ENCODE results near the gene SYT7. TPM values are rescaled to one million over a fixed set of nuclear protein-coding genes. Genes with fewer than 3 reads are reported as not detected.
"Not testable (repeated sequence)": the region's sequence is repeated elsewhere in the genome, so short reads cannot be mapped to it uniquely, and the experiment has no call there.

SYT7 gene
- polyA plus RNA-seq, 2 of the 4 experiments (the other 2 are of a cell fraction) = 0.37 to 1.0 TPM

DNA sequence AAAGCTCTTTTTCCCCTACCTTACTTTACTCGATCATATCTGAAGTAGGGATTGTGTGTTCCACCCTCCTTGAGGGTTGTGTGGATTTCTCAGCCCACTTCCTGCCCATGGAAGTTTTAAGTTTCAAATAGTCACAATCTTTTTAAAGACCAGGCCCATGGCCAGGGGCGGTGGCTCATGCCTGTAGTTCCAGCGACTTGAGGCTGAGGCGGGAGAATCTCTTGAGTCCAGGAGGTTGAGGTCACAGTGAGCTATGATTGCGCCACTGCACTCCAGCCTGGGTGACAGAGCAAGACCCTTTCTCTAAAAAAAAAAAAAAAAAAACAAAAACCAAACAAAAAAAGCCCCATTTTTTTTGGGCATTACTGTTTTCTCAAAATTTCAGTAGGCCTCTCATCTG, 108.6 kb downstream of the SYT7 start:
- ChIA-PET CTCF (interaction anchor here (0.8 to 8.2 kb wide), 8 partner anchors 26 to 166 kb away, joined by 3 to 59 read pairs (median 4); no protein-coding TSS in a partner anchor), POLR2A (no interaction called here)
- ATAC-seq (no peak), FAIRE-seq (no peak), DNase-seq (ENCODE audit: low read depth in 1 of 2, low spot score in 1 of 2) (no peak)
- 95% methylated on average over 5 of the region's 5 CpGs for WGBS (ENCODE audit: missing lambda C conversion rate)
- Histone ChIP-seq H3K4me1 (no peaks in the 10 kb centered on the region), H3K4me2 (no peak overlapping the region), H3K9me3 (no peaks in the 10 kb centered on the region), H3K27ac (no peak overlapping the region), H3K4me3 (no peak overlapping the region)
- TF ChIP-seq TP53 (CRISPR knock-in tag; IDR thresholded peaks at IDR 0.05) = no peak
- TF ChIP-seq CHD4 (IDR thresholded peaks at IDR 0.05; ENCODE audit: borderline replicate concordance) = no peak
- TF ChIP-seq MAFK (IDR thresholded peaks at IDR 0.05; ENCODE audit: partially characterized antibody) = no peak
- no peak for TF ChIP-seq HES2 (IDR thresholded peaks at IDR 0.05)
- no peak for TF ChIP-seq FOXS1 (CRISPR knock-in tag; IDR thresholded peaks at IDR 0.05)
- no peak for TF ChIP-seq ZNF302 (CRISPR knock-in tag; IDR thresholded peaks at IDR 0.05)
- no peak for TF ChIP-seq CEBPB (IDR thresholded peaks at IDR 0.05)
- TF ChIP-seq HOXB5 (CRISPR knock-in tag; IDR thresholded peaks at IDR 0.05) = no peak
- no peak for TF ChIP-seq MAX (IDR thresholded peaks at IDR 0.05)
- no peak for TF ChIP-seq FOSL2 (IDR thresholded peaks at IDR 0.05)
- no peak for TF ChIP-seq FOSL2 (CRISPR knock-in tag; IDR thresholded peaks at IDR 0.05)
- no peak for TF ChIP-seq HOXB13 (CRISPR knock-in tag; IDR thresholded peaks at IDR 0.05; ENCODE audit: low read depth)
- TF ChIP-seq RFX5 (IDR thresholded peaks at IDR 0.05) = no peak
- no peak for TF ChIP-seq KDM1A (IDR thresholded peaks at IDR 0.05; ENCODE audit: low read depth)
- TF ChIP-seq RNF2 (IDR thresholded peaks at IDR 0.05; ENCODE audit: borderline replicate concordance, low read depth) = no peak

DNA sequence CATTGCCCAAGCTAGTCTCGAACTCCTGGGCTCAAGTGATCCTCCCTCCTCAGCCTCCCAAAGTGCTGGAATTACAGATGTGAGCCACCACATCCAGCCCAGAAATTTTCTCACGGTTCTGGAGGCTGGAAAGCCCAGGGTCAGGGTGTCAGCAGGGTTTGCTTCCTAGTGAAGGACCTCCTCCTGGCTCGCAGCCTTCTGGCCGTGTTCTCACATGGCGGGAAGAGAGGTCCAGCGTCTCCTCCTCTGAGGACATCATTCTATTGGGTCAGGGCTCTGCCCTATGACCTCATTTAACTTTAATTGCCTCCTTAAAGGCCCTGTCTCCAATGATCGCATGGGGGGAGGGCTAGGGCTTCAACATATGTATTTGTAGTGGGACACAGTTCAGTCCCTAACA, 112.9 kb downstream of the SYT7 start:
- H3K4me2 ChIP-seq = no peak overlapping the region
- no peaks in the 10 kb centered on the region for H3K4me1 ChIP-seq
- FAIRE-seq = no peak
- CTCF ChIA-PET = interaction anchor here (2.1 to 5.9 kb wide), 6 partner anchors 10 to 170 kb away, joined by 5 to 35 read pairs (median 16); no protein-coding TSS in a partner anchor
- no peaks in the 10 kb centered on the region for H3K9me3 ChIP-seq
- POLR2A ChIA-PET = no interaction called here
- H3K4me3 ChIP-seq = no peak overlapping the region
- no peak overlapping the region for H3K27ac ChIP-seq
- no peak for DNase-seq (ENCODE audit: low read depth in 1 of 2, low spot score in 1 of 2)
- TF ChIP-seq NFE2L2 (conservative IDR thresholded peaks at IDR 0.05; ENCODE audit: low read length) (no peak), NPAS2 (CRISPR knock-in tag; IDR thresholded peaks at IDR 0.05; ENCODE audit: borderline replicate concordance) (no peak), USF2 (IDR thresholded peaks at IDR 0.05) (no peak), MAX (IDR thresholded peaks at IDR 0.05) (no peak), HMGXB4 (CRISPR knock-in tag; IDR thresholded peaks at IDR 0.05; ENCODE audit: borderline replicate concordance) (no peak), ZC3H11A (IDR thresholded peaks at IDR 0.05) (no peak), ESRRA (IDR thresholded peaks at IDR 0.05; ENCODE audit: borderline replicate concordance, low read length) (no peak), CHD2 (IDR thresholded peaks at IDR 0.05; ENCODE audit: low read length, partially characterized antibody) (no peak)
- 82% methylated on average over 7 of the region's 7 CpGs for WGBS (ENCODE audit: missing lambda C conversion rate)
- no peak for ATAC-seq

DNA sequence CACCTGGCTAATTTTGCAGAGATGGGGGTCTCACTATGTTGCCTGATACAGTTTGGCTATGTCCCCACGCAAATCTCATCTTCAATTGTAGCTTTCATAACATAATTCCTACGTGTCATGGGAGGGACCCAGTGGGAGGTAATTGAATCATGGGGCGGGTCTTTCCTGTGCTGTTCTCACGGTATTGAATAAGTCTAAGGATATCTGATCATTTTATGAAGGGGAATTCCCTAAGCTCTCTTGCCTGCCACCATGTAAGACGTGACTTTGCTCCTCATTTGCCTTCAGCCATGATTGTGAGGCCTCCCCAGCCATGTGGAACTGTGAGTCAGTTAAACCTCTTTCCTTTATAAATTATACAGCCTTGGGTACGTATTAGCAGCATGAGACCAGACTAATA, 113.3 kb downstream of the SYT7 start:
- POLR2A ChIA-PET = not testable (repeated sequence)

More for the DNA sequence above, 113.3 kb downstream of the SYT7 start:
- not testable (repeated sequence) for ATAC-seq; H3K9me3 ChIP-seq; H3K4me1 ChIP-seq; FAIRE-seq; H3K27ac ChIP-seq; DNase-seq (ENCODE audit: low read depth in 1 of 2, low spot score in 1 of 2); H3K4me2 ChIP-seq; H3K4me3 ChIP-seq
- WGBS (ENCODE audit: missing lambda C conversion rate) = 78% methylated on average over 6 of the region's 6 CpGs
- CTCF ChIA-PET = interaction anchor here (2.1 to 5.9 kb wide), 5 partner anchors 11 to 171 kb away, joined by 5 to 35 read pairs (median 11); no protein-coding TSS in a partner anchor

Small RNA genes within 50 kb of the gene (small RNA-seq; reads per million reads assigned to genes)
- gene MIR4488 = 0 to 1.9 (median 0) reads per million in 6 experiments

Other genes with a start within 250 kb of the SYT7 start
- gene DDB1, start 248.0 kb downstream of the SYT7 start, polyA plus RNA-seq (2011; rRNA removed) = 213 and 222 TPM in 2 replicates
- gene DDB1, start 248.0 kb downstream of the SYT7 start, polyA plus RNA-seq (2017; fragmentation: RNase III; extraction: RNeasy Plus Mini Kit Qiagen cat#74134 plus additional on column Dnase treatment) = 149 to 154 TPM (median 149 TPM) in 3 replicates
- gene TKFC, start 247.8 kb downstream of the SYT7 start, polyA plus RNA-seq (2011; rRNA removed) = 46.5 and 51.2 TPM in 2 replicates
- gene TKFC, start 247.8 kb downstream of the SYT7 start, polyA plus RNA-seq (2017; fragmentation: RNase III; extraction: RNeasy Plus Mini Kit Qiagen cat#74134 plus additional on column Dnase treatment) = 42.6 to 53.6 TPM (median 48.7 TPM) in 3 replicates
- gene CYB561A3, start 219.2 kb downstream of the SYT7 start, polyA plus RNA-seq (2011; rRNA removed) = 50.8 and 58.1 TPM in 2 replicates
- gene CYB561A3, start 219.2 kb downstream of the SYT7 start, polyA plus RNA-seq (2017; fragmentation: RNase III; extraction: RNeasy Plus Mini Kit Qiagen cat#74134 plus additional on column Dnase treatment) = 50.4 to 56.9 TPM (median 55.4 TPM) in 3 replicates
- gene TMEM138, start 218.7 kb downstream of the SYT7 start, polyA plus RNA-seq (2011; rRNA removed) = 143 and 156 TPM in 2 replicates
- gene TMEM138, start 218.7 kb downstream of the SYT7 start, polyA plus RNA-seq (2017; fragmentation: RNase III; extraction: RNeasy Plus Mini Kit Qiagen cat#74134 plus additional on column Dnase treatment) = 80.3 to 95.6 TPM (median 88.2 TPM) in 3 replicates
- gene TMEM216, start 188.5 kb downstream of the SYT7 start, polyA plus RNA-seq (2011; rRNA removed) = 33.6 and 49.0 TPM in 2 replicates
- gene TMEM216, start 188.5 kb downstream of the SYT7 start, polyA plus RNA-seq (2017; fragmentation: RNase III; extraction: RNeasy Plus Mini Kit Qiagen cat#74134 plus additional on column Dnase treatment) = 9.9 to 11.9 TPM (median 10.6 TPM) in 3 replicates
- gene CPSF7, start 151.1 kb downstream of the SYT7 start, polyA plus RNA-seq (2011; rRNA removed) = 56.7 and 72.9 TPM in 2 replicates
- gene CPSF7, start 151.1 kb downstream of the SYT7 start, polyA plus RNA-seq (2017; fragmentation: RNase III; extraction: RNeasy Plus Mini Kit Qiagen cat#74134 plus additional on column Dnase treatment) = 62.9 to 69.1 TPM (median 67.5 TPM) in 3 replicates
- gene SDHAF2, start 151.0 kb downstream of the SYT7 start, polyA plus RNA-seq (2011; rRNA removed) = 76.4 and 106 TPM in 2 replicates
- gene SDHAF2, start 151.0 kb downstream of the SYT7 start, polyA plus RNA-seq (2017; fragmentation: RNase III; extraction: RNeasy Plus Mini Kit Qiagen cat#74134 plus additional on column Dnase treatment) = 43.1 to 44.4 TPM (median 43.8 TPM) in 3 replicates
- gene LRRC10B, start 72.3 kb downstream of the SYT7 start, polyA plus RNA-seq (2011; rRNA removed) = 0.03 TPM in 1 of 2 replicates, not detected in the other
- gene LRRC10B, start 72.3 kb downstream of the SYT7 start, polyA plus RNA-seq (2017; fragmentation: RNase III; extraction: RNeasy Plus Mini Kit Qiagen cat#74134 plus additional on column Dnase treatment) = 0.04 to 0.13 TPM in 2 of 3 replicates, not detected in the other
- gene DAGLA, start 99.3 kb upstream of the SYT7 start, polyA plus RNA-seq (2011; rRNA removed) = 0.93 and 1.2 TPM in 2 replicates
- 2.2 to 2.5 TPM (median 2.5 TPM) in 3 replicates for gene DAGLA, start 99.3 kb upstream of the SYT7 start, polyA plus RNA-seq (2017; fragmentation: RNase III; extraction: RNeasy Plus Mini Kit Qiagen cat#74134 plus additional on column Dnase treatment)
- 14.7 and 28.4 TPM in 2 replicates for gene MYRF, start 171.6 kb upstream of the SYT7 start, polyA plus RNA-seq (2011; rRNA removed)
- 19.2 to 22.3 TPM (median 21.2 TPM) in 3 replicates for gene MYRF, start 171.6 kb upstream of the SYT7 start, polyA plus RNA-seq (2017; fragmentation: RNase III; extraction: RNeasy Plus Mini Kit Qiagen cat#74134 plus additional on column Dnase treatment)
- gene TMEM258, start 211.5 kb upstream of the SYT7 start, polyA plus RNA-seq (2011; rRNA removed) = 280 and 375 TPM in 2 replicates
- 232 to 262 TPM (median 257 TPM) in 3 replicates for gene TMEM258, start 211.5 kb upstream of the SYT7 start, polyA plus RNA-seq (2017; fragmentation: RNase III; extraction: RNeasy Plus Mini Kit Qiagen cat#74134 plus additional on column Dnase treatment)
- 36.3 and 38.4 TPM in 2 replicates for gene FEN1, start 211.8 kb upstream of the SYT7 start, polyA plus RNA-seq (2011; rRNA removed)
- gene FEN1, start 211.8 kb upstream of the SYT7 start, polyA plus RNA-seq (2017; fragmentation: RNase III; extraction: RNeasy Plus Mini Kit Qiagen cat#74134 plus additional on column Dnase treatment) = 99.7 to 105 TPM (median 104 TPM) in 3 replicates
- gene FADS1, start 235.9 kb upstream of the SYT7 start, polyA plus RNA-seq (2011; rRNA removed) = 163 and 175 TPM in 2 replicates
- 121 to 205 TPM (median 189 TPM) in 3 replicates for gene FADS1, start 235.9 kb upstream of the SYT7 start, polyA plus RNA-seq (2017; fragmentation: RNase III; extraction: RNeasy Plus Mini Kit Qiagen cat#74134 plus additional on column Dnase treatment)
- 215 and 278 TPM in 2 replicates for gene FADS2, start 247.2 kb upstream of the SYT7 start, polyA plus RNA-seq (2011; rRNA removed)
- 184 to 391 TPM (median 352 TPM) in 3 replicates for gene FADS2, start 247.2 kb upstream of the SYT7 start, polyA plus RNA-seq (2017; fragmentation: RNase III; extraction: RNeasy Plus Mini Kit Qiagen cat#74134 plus additional on column Dnase treatment)